GM12872 (cell line): Measurements from ENCODE around the gene ZNF320.
"Not testable (repeated sequence)": the region's sequence is repeated elsewhere in the genome, so short reads cannot be mapped to it uniquely, and the experiment has no call there.

ENCODE experiments used
- TF ChIP-seq, protein P1 (sequence below): IDR thresholded peaks from 3 replicates; pipeline ENCODE4 v1.5.1; 2011; ENCODE audit warnings: low read depth, mild to moderate bottlenecking, low read length, moderate library complexity; ENCODE audit not compliant: insufficient read depth

The ZNF320 gene

DNA sequence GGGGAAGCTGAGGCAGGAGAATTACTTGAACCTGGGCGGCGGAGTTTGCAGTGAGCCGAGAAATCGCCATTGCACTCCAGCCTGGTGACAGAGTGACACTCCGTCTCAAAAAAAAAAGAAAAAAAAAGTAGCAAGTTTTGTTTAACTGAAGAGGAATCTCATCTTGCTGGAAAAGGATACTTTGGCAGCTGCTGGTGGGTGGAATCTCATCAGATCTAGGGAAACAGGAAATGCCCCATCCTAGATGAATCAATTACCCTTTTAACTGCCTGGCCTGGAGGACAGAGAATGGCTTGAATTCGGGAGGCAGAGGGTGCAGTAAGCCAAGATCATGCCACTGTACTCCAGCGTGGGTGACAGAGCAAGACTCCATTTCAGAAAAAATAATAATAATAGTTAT, 8.4 kb downstream of the ZNF320 start:
- TF ChIP-seq, protein P1, sequence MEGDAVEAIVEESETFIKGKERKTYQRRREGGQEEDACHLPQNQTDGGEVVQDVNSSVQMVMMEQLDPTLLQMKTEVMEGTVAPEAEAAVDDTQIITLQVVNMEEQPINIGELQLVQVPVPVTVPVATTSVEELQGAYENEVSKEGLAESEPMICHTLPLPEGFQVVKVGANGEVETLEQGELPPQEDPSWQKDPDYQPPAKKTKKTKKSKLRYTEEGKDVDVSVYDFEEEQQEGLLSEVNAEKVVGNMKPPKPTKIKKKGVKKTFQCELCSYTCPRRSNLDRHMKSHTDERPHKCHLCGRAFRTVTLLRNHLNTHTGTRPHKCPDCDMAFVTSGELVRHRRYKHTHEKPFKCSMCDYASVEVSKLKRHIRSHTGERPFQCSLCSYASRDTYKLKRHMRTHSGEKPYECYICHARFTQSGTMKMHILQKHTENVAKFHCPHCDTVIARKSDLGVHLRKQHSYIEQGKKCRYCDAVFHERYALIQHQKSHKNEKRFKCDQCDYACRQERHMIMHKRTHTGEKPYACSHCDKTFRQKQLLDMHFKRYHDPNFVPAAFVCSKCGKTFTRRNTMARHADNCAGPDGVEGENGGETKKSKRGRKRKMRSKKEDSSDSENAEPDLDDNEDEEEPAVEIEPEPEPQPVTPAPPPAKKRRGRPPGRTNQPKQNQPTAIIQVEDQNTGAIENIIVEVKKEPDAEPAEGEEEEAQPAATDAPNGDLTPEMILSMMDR: no peak

DNA sequence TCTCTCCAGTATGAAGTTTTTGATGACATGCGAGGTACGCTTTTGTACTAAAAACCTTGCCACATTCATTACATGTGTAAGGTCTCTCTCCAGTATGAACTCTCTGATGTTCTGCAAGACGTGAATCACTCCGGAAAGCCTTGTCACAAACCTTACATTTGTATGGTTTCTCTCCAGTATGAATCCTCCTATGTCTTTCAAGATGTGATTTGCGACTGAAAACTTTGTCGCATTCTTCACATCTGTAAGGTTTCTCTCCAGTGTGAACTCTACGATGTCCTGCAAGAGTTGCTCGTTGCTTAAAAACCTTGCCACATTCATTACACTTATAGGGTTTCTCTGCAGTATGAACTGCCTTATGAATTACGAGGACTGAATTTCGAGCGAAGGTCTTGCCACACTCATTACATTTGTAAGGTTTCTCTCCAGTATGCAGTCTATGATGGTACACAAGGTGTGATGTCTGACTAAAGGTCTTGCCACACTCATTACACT, 16.5 kb downstream of the ZNF320 start:
- TF ChIP-seq, protein P1: no peak

DNA sequence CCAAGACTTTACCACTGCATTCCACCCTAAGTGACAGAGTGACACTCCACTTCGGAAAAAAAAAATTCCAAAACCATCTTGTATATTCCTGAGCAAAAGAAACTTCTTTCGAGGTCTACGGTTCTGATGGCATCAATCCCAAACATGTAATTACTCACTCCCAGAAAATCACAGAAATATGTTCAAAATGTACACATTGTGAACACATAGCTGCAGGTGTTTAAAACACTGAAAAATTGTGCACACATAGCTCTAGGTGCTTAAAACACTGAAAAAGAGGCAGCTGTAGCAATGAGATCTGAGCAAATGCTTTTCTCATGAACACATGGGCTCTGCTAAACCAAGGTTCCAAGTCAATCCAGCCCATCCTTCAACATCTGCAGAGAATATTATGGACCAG, 26.0 kb downstream of the ZNF320 start:
- TF ChIP-seq, protein P1: no peak

DNA sequence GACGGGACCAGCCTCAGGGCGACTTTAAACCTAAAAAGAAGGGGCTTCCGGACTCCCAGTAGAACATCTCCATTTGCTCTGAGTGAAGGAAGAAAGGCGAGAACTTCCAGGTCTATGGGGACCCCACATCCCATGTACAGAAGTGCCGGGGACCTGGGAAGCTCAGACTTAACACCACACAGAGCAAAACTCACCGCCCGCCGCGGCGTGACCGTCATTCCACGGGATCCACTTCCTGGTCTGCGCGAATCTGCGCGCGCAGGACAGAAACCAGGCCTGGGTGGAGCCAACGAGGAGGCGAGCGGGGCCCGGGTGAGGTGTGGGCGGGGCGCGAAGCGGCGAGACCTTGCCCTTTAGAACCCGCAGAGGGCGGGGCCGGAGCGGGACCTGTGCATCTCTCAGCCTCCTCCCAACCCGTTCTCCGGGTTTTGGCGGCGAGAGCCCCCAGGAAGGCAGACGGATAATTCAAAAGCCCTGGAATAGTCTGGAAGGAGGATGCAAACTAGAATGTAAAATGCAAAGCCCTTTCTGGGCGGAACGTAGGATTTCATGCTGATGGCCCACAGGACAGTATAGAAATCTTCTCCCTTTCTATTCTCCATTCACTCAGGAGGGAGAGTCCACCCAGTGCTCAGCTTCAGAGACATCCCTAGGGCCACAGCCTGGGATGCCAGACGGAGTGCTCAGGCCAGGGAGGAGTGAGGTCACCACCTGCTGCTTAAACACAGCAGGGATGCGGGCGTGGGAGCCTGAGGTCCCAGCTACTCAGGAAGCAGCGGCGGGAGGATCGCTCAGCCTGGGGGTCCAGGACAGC, 39.9 kb downstream of the ZNF320 start, which contains the start of gene ZNF468:
Gene ZNF468, minus strand, starts transcription at position 242 of the 814 bp plus-strand sequence. CDS start 3,347 bp downstream, outside the sequence.
- TF ChIP-seq, protein P1: not testable (repeated sequence)
